Activated naive CD4-positive, alpha-beta T cell (primary cell): ENCODE results near the gene BICDL2.

Source experiments
- DNase-seq, 4 experiments: peaks; one replicate each; lab custom pipeline; 2025; lab: John Stamatoyannopoulos, UW

BICDL2 gene

DNA sequence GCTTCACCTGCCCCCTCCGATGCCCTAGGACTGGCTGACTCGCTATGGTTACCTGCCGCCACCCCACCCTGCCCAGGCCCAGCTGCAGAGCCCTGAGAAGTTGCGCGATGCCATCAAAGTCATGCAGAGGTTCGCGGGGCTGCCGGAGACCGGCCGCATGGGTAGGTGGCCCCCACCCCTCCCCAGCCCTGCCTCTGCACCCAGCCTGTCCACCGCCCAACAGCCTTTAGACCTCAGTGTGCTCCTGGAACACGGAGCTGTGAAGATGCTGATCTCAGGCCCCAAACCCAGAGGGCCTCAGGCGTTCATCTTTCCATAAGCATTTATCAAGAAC is 10.6 kb upstream of the BICDL2 start:
- no peak for DNase-seq

DNA sequence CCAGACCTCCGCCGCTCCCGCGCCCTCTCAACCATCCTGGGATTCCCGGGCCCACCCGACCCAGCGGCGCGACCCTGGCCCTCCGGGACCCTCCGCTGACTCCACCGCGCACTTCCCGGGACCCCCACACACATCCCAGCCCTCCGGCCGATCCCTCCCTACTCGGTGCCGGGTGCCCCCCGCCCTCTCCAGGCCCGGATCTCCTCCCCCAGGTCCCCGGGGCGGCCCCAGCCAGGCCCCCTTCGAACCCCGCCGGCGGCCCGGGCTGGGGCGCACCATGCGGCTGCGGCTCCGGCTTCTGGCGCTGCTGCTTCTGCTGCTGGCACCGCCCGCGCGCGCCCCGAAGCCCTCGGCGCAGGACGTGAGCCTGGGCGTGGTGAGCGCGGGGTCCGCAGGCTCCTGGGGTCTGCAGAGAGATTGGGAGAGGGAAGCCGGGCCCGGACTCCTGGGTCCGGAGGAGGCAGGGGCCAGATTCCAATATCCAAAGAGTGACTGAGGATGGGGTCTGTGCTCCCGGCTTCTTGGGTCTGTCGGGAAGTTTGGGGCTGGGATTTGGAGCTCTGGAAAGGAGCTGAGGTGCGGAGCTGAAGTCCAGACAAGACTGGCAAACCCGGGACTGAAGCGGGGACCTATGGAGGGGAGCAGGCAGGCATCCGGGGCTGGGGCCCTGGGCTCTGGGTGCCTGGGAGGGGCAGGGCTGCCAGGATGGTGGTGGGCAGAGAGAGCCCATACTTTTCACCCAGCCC is 10.1 kb upstream of the BICDL2 start:
- DNase-seq: no peak

DNA sequence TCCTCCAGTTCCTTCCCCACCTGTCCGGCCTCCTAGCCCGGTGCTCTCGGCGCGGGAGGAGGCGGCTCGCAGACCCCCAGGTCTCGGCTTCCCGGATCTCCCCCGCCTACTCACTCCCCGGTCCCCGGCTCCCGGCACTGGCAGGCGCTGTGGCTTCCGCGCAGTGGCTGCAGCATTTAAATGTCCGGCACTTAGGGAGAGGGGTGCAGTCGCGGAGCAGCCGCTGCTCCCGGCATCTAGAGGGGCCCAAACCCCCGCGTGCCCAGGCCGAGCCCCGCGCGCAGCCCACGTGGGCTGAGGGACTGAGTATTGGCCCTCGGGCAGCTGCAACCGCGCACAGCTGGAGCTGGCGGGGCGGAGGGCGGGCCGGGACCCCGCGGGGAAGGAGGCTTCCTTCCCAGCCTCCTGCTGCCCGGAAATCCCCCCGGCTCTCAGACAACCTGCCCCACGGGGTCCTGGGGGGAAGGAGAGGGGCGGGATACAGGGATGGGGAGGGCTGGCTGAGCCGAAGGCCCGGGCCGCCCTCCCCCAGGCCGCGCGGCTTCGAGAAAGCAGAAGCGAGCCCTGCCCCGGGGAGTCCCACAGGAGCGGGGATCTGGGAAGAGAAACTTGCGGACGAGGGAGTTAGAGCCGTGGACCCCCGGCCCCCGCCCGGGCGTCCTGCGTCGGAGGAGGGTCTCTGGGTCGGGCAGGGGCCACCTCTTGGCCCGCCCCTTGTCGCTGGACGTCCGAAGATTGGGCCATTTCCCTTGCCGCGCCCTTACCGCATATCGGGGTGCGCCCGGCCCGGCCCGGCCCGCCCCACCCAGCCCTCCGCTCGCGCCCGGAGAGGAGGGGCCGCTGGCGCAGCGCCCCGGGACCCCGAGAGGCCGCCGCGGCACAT is 9.3 kb upstream of the BICDL2 start, which contains the start of gene MMP25:
MMP25 (plus strand) TSS at position 804 of the 883 bp plus-strand sequence. CDS start 357 bp downstream, outside the sequence.
- no peak for DNase-seq

DNA sequence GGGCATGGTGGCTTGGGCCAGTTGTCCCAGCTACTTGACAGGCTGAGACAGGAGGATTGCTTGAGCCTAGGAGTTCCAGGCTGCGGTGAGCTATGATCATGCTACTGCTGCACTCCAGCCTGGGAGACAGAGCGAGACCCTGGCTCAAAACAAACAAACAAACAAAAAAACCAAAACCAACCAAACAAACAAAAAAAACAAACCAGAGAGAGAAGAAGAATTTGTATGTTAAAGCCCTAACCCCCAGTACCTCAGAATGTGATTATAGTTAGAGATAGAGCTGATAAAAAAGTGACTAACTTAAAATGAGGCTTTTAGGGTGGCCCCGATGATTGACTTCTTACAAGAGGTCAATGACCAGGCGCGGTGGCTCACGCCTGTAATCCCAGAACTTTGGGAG is 8.0 kb upstream of the BICDL2 start:
- no peak for DNase-seq

DNA sequence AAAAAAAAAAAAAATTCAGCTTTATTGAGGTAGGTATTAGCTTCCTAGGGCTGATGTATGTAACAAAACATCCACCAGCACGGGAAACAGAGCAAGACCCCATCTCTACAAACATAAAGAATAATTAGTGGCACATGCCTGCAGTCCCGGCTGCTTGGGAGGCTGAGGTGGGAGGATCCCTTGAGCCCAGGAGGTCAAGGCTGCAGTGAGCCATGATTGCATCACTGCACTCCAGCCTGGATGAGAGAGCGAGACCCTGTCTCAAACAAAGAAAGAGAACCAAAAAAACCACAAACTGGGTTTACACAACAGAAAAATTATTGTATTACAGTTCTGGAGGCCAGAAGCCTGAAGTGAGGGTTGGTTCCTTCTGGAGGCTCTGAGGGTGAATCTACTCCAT is 5.6 kb upstream of the BICDL2 start:
- DNase-seq: no peak

DNA sequence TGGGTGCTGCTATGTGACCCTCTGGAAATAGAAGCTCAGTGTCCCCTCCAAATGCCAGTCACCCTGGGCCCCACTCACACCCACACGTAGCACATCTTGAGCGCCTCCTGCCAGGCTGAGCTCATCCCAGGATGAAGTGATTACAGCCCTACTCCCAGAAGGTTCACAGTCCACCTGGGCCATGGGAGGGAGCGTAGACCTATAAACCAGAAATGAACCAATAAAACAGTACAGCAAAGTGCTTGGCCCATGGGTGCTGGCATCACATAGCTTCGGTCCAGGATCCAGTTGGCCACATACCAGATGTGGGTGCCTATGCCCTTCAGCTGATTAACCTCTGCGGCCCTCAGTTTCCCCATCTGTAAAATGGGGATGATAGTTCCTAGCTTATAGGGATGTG is 2.2 kb upstream of the BICDL2 start:
- no peak for DNase-seq

DNA sequence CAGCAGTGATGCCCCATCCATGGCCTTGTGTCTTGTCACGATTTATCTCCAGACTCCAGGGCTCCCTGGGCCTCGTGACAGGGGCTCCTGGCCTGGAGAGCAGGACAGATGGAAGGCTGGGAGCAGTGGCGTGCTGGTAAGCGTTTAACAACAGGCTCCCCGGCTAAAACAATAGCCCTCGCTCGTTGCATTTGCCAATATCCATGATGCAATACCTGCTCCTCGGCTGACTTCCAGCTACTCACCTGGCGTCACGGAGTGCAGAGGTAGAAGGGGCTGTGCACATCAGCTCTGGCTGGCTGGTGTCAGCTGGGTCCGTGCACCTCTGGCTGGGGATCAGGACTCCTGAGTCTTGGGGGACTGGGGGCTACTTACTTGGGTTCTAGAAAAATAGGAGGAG is 1.5 kb upstream of the BICDL2 start:
- DNase-seq: no peak

DNA sequence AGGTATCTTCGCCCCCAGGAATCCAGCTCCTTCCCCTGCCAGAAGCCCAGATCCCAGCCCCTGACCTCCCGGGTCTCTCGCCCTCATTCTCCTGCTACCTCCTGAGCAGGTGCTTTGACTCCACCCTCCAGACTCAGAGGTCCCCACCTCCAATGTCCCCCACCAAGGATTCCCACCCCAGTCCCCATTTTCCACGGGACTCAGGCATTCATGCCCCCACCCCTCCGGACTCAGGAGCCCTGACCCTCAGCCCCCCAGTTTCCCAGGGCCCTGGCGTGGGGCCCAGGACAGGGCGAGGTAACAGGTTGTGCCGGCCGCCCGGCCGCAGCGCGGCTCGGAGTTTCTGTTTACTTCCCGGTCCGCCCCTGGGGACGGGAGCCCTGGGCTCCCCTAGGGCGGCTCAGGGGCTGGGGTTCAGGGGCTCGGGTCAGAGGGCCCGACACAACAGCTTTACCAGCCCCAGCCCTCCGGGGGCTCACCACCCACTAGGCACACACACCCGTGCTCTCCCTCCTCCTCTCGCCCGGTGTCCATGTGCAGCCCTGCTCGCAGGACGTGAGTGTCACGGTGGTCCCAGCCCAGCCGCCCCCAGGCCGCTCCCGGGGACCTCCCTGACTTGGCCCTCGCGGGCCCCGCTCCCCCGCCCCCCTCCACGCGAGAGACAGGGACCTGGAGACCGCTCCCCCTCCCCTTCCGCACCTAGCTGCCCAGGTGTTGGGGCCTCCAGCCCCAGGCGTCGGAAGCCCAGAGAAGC is 595 bp downstream of the BICDL2 start:
- no peak for DNase-seq

DNA sequence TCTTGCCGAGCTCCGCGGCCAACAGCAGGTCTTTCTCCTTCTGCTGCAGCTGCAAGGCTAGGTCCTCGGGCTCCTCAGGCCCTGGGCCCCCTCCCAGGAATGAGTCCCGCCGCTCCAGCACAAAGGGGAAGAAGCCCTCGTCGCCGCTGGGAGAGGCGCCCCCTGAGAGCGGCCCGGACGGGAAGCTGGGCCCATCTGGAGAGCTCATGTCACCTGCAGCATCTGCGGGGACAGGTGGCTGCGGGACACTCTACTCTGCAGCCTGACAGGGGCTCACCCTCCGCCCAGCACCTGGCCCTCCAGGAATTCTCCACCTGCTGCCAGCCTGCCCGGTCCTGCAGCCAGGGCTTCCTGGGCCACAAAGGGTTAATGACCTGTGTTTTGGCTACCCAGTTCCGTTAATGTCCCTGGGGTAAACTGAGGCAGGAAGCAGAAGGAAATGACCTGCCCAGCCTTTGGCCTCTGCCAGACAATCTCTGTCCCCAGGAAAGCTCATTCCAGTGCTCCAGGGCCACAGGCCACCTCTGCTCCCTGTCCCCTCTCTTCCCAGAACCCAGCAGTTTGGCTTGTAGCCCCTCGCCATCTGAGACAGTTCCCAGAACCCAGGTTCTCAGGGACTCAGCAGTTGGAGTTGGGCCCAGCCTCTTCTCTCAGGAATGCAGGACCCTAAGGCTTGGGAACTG is 1.3 kb downstream of the BICDL2 start:
- no peak for DNase-seq

DNA sequence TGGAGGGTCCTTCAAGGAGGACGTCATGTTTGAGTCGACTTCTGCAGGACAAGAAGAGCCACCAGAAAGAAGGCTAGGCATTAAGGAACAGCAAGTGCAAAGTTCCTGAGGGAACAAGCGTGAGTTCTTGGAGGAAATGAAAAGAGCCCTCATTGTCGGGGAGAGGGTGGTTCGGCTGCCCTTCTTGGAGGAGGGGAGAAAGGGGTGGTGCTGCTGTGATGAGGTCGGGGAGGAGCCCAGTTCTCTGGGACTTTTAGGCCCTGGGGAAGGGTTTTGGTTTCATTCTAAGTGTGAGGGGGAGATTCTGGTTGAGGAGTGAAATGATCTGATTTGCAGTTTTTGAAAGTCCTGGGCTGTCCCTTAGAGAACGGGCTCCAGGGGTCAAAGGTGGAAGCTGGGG is 4.1 kb downstream of the BICDL2 start:
- no peak for DNase-seq

DNA sequence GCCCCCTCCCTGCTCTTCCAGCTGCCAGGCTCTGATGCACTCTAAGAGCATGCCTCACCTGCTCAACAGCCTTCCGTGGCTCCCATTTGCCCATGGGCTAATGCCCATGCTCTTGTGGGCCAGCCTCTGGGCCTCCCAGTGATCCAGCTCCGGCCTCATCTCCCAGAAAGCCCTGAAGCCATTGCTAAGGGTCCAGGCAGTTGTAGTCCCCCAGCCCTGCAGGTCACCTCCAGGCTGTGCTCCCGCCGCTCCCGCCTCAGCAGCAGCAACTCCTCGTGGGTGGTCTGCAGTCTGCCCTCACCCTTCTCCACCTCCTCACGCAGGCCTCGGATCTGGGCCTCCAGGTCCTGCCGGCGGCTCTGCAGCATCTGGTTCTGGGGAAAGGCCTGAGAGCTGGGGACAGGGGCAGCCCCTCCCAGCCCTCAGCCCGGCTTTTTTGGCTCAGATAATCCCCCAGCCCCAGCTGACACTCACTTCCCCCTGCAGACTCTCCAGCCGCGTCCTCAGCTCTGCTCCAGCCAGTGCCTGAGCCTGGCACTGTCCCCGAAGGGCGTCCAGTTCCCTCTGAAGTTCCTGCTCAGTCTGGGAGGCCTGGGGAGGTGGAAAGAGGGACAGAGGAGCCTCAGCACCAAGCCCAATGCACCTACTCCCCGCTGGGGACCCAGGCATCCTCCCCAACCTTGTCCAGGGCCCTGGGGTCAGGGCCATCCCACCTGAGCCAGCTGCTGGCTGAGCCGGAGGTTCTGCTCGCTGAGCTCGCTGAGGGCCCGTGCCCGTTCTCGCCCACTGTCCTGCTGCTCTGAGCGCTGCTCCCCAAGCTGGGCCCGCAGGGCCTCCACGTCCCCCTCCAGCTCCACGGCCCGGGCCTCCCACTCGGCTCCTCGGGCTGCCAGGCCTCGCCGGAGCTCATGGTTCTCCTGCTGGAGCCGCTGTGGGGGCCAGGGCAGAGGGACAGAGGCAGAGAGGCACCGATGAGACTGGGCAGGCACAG is 6.2 kb downstream of the BICDL2 start:
- DNase-seq: no peak

DNA sequence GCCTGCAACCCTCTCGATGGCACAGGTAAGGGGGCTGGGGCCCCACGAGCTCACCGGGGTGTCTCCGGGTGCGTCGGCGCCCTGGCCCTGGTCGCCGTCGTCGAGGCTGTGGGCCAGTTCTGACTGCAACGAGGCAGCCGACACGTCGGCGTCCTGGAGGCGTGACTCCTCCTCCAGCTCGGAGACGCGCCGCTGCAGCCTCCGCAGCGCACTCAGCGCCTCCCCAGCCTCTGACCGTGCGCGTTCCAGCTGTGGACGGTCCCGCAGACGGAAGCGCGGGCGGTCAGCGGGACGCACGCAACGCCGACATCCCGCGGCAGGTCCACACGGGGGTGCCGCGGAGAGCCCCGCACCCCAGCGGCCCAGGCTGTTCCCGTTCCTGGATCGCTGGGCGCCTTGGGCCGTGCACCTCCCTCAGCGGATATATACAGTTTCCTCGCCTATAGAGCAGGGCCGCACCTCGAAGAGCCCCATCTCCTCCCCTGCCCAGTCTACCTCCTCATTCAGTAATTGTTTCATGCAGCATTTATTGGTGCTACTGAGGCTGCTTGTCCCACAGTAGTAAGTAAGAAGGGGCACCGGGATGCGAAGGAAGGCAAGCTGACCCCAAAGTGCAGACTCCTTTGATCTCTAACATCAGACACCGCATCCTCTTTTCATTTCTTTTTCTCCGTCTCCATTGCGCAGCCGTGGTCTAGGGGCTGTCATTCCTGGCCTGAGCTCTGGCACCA is 7.1 kb downstream of the BICDL2 start:
- DNase-seq: peak in 1 of 4 experiments; percentile 21

DNA sequence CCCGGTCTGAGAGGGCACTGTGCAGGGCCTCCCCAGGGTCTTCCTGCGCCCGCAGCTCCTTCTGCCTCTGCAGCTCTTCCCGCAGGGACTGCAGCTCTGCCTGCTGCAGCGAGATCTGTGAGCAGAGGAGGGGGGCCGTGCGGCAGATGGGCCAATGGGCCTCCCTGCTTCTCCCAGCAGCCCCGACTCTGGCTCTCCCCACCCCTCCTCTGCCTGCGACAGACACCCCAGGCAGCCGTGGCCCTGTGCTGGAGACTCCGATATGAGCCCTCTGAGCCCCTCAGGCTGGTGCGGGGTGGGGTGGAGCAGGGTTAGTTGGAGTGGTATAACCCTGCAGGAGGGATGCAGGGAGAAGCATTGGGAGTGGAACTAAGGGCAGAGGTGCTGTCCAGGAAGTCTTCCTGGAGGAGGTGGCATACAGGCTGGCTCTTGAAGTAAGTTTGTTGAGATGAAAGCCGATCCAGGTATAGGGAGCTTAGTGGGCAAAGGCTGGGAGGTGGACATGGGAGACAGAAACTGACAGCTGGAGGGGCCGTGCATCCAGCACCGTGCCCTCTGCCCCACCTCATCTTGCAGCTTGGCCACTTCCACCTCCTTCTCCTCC is 7.9 kb downstream of the BICDL2 start:
- no peak for DNase-seq

DNA sequence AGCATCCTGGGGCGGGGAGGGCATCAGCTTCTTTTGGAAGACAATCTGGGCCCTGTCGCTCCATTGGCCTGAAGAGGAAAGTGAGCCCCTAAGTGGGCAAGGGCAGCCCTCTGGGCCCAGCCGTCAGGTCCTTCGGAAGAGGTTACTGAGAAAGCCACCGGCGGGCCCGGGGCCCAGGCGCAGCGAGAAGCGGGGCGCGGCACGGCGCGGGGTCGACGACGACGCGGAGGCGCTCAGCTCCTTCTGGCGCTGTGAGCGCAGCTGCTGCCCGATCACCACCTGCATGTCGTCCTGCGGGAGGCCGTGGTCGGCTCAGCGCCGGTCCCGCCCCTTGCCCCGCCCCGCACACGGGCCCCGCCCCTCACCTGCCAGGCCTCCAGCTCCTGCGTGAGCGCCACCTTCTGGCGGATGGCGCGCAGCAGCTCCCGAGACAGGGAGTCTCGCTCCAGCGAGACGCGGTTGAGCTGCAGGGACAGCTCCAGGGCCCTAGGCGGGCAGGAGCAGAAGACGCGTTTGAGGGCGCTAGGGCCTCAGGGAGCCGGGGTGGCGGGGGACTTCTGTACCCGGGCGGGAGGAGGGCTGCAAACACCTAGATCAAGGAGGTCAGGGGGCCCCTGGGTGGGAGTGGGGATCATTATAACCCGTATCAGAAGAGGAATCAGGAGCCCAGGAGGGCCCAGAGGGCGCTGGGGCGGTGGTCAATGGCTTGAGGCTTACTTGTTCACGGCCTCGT is 8.6 kb downstream of the BICDL2 start:
- peak; percentile 67 to 87 (median 79) for DNase-seq

DNA sequence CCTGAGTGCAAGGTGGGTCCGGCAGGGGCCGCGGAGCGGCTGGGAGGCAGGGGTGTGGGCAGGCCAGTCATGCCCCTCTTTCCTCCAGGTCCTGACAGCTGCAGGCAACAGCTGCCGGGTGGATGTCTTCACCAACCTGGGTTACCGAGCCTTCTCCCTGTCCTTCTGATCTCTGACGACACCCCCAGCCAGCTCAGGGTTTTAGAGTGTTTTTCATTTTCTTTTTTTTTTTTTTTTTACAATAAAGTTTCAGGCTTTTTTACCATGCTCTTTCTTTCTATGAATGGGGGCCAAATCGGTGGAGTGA is 9.3 kb downstream of the BICDL2 start:
- no peak for DNase-seq

DNA sequence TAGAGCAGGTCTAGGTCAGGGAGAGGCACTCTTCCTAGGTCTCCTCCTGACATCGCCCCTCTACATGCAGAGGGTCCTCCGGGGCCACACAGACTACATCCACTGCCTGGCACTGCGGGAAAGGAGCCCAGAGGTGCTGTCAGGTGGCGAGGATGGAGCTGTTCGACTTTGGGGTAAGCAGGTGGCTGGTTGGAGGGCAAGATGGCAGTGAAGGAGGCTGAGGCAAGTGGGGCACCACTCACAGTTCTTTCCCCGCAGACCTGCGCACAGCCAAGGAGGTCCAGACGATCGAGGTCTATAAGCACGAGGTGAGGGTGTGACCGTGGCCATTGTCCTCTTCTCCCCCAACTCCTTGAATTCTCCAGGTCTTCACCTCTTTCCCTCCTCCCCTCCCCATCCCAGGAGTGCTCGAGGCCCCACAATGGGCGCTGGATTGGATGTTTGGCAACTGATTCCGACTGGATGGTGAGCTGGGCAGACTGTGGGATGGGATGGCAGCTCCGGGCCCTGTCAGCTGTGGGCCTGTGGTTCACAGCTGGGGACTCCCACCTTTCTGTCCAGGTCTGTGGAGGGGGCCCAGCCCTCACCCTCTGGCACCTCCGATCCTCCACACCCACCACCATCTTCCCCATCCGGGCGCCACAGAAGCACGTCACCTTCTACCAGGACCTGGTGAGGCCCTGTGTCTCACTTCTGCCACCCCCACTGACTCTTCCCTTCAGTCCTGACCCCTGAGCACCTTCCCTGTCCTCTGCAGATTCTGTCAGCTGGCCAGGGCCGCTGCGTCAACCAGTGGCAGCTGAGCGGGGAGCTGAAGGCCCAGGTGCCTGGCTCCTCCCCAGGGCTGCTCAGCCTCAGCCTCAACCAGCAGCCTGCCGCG is 9.9 kb downstream of the BICDL2 start:
- no peak for DNase-seq

DNA sequence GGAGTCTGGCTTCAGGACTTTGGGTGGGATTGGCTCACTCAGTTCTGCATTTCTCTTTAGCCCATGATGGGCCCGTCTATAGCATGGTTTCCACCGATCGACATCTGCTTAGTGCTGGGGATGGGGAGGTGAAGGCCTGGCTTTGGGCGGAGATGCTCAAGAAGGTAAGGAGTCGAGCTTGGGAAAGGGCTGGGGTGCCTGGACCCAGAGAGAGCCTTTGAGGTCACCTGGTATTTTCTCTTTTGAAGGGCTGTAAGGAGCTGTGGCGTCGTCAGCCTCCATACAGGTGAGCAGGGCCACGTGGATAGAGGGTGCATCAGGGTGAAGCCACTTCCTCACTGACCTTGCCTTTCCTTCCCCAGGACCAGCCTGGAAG is 10.8 kb downstream of the BICDL2 start:
- no peak for DNase-seq
